Keratinocyte (primary cell): ENCODE measurements around the gene GJC3. TPM values are rescaled to one million over a fixed set of nuclear protein-coding genes. Genes with fewer than 3 reads are reported as not detected.

Experiments
- DNase-seq: peaks from one replicate; pipeline ENCODE4 v3.0.0-alpha.2; 2011; ENCODE audit warnings: low read depth, missing footprints, low spot score
- FAIRE-seq: peaks from 2 replicates; lab custom pipeline; 2011; peaks lifted over from hg19 to GRCh38; lab: Jason Lieb, UNC
- H2AFZ ChIP-seq: 2 replicates; pipeline ENCODE4 v1.6.0; 2012; ENCODE audit warnings: low read length, control low read depth, inconsistent platforms; ENCODE audit not compliant: control insufficient read depth
- H3K27ac ChIP-seq: 2 replicates; pipeline ENCODE4 v1.5.1; 2011; ENCODE audit warnings: low read length; ENCODE audit not compliant: control insufficient read depth, insufficient read depth
- H3K27me3 ChIP-seq: 3 replicates; pipeline ENCODE4 v1.6.0; 2011; ENCODE audit warnings: low read length; ENCODE audit not compliant: control insufficient read depth, insufficient read depth; ENCODE audit errors: extremely low read depth
- H3K36me3 ChIP-seq, 2 experiments: 2 replicates in 1 of 2; 3 replicates in 1 of 2; pipeline ENCODE4 v1.5.1; 2011; ENCODE audit warnings: low read length in 2 of 2, mild to moderate bottlenecking in 1 of 2; ENCODE audit not compliant: control insufficient read depth in 2 of 2, insufficient read depth in 2 of 2; ENCODE audit errors: extremely low read depth in 1 of 2
- H3K4me1 ChIP-seq: 3 replicates; pipeline ENCODE4 v1.5.1; 2011; ENCODE audit warnings: low read length; ENCODE audit not compliant: control insufficient read depth, insufficient read depth; ENCODE audit errors: extremely low read depth
- H3K4me2 ChIP-seq: 3 replicates; pipeline ENCODE4 v1.6.0; 2011; ENCODE audit warnings: low read depth, low read length; ENCODE audit not compliant: control insufficient read depth, insufficient read depth; ENCODE audit errors: extremely low read depth
- H3K4me3 ChIP-seq, 3 experiments: fragments of 200-600 bp in 1 of 3; sonication (generic) in 1 of 3; 2 replicates in 2 of 3; 3 replicates in 1 of 3; pipeline ENCODE4 v1.5.1; 2011 to 2016; ENCODE audit warnings: low read length in 3 of 3, mild to moderate bottlenecking in 3 of 3, control low read depth in 2 of 3, inconsistent platforms in 1 of 3, low read depth in 1 of 3, mixed read lengths in 1 of 3, mixed run types in 1 of 3, moderate library complexity in 1 of 3; ENCODE audit not compliant: control insufficient read depth in 2 of 3, insufficient read depth in 2 of 3; ENCODE audit errors: extremely low read depth in 1 of 3
- H3K79me2 ChIP-seq: 2 replicates; pipeline ENCODE4 v1.6.0; 2012; ENCODE audit warnings: low read length; ENCODE audit not compliant: control insufficient read depth, insufficient read depth
- H3K9ac ChIP-seq: 3 replicates; pipeline ENCODE4 v1.6.0; 2011; ENCODE audit warnings: low read length; ENCODE audit not compliant: control insufficient read depth, insufficient read depth; ENCODE audit errors: extremely low read depth
- H3K9me1 ChIP-seq: 3 replicates; pipeline ENCODE4 v1.6.0; 2011; ENCODE audit warnings: low read length; ENCODE audit not compliant: control insufficient read depth, insufficient read depth; ENCODE audit errors: extremely low read depth
- H3K9me3 ChIP-seq: 2 replicates; pipeline ENCODE4 v1.5.1; 2012; ENCODE audit warnings: low read depth, low read length; ENCODE audit not compliant: control insufficient read depth
- H4K20me1 ChIP-seq: 3 replicates; pipeline ENCODE4 v1.6.0; 2011; ENCODE audit warnings: low read length; ENCODE audit not compliant: control insufficient read depth, insufficient read depth; ENCODE audit errors: extremely low read depth
- EZH2 ChIP-seq: IDR thresholded peaks from one replicate; pipeline ENCODE4 v1.6.1; 2012; ENCODE audit warnings: inconsistent platforms, mild to moderate bottlenecking, low read length, moderate library complexity
- dilution Hi-C: fragments of 300-500 bp; cut with MboI; formaldehyde crosslinking; loops from one replicate; pipeline ENCODE4 v1.7.0; 2020; ENCODE audit warnings: low sequenced_read_pairs; ENCODE audit not compliant: extremely low pct_ligation_motif_present
- polyA plus RNA-seq, 5 experiments: library from polyadenylated mRNA; depleted of rRNA in 3 of 5; stranded (reverse) in 3 of 5; stranded (forward) in 1 of 5; unstranded in 1 of 5; fragments of >200 nt; gene quantifications; 1 replicate in 1 of 5; 2 replicates in 3 of 5; 3 replicates in 1 of 5; pipeline versions ENCODE4 v1.2.1 to v1.2.3, GENCODE V29; 2011 to 2012; ENCODE audit warnings: missing spikeins in 2 of 5, low read depth in 1 of 5, low replicate concordance in 1 of 5
- small RNA-seq, 3 experiments: library from RNA; depleted of rRNA; stranded (forward); fragments of <200 nt; gene quantifications; one replicate each; pipeline ENCODE3, GENCODE V24; 2012; ENCODE audit warnings: low read depth in 3 of 3, low replicate concordance in 1 of 3; ENCODE audit not compliant: insufficient read length in 3 of 3
- TF ChIP-seq, protein P1 (sequence below), 3 experiments: IDR thresholded peaks in 1 of 3; conservative IDR thresholded peaks in 1 of 3; optimal IDR thresholded peaks in 1 of 3; 2 replicates in 2 of 3; 3 replicates in 1 of 3; pipeline versions ENCODE3 to v1.5.1; 2011; ENCODE audit warnings: low read length in 3 of 3, mild to moderate bottlenecking in 3 of 3, moderate library complexity in 2 of 3, control low read depth in 1 of 3, inconsistent platforms in 1 of 3; ENCODE audit not compliant: insufficient read depth in 2 of 3; ENCODE audit errors: extremely low read depth in 1 of 3

The GJC3 gene
- polyA plus RNA-seq, 1 donor (not counting 4 experiments of a cell fraction or from before 2014, with no cell fraction given) = not detected

DNA sequence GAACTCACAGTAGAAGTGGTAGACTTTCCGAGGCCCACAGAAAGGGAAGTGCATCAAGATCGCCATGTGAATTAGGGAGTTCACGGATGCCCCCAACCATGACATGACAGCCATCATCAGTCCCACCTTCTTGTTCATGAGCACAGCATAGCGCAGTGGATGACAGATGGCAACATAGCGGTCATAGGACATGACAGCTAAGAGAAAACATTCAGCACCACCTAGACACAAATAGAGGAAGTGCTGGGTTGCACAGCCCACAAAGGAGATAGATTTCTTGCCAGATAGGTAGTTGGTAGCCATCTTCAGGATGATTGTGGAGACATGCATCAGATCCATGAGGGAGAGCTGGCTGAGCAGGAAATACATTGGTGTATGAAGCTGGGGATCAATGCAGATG lies 52.9 kb downstream of the GJC3 start:
- dilution Hi-C loops = no loop called here
- Histone ChIP-seq H2AFZ (no peak overlapping the region), H3K4me2 (no peak overlapping the region), H3K9me3 (no peaks in the 10 kb centered on the region), H3K27me3 (no peaks in the 10 kb centered on the region), H4K20me1 (no peaks in the 10 kb centered on the region), H3K4me1 (no peaks in the 10 kb centered on the region), H3K4me3 (no peak overlapping the region), H3K27ac (no peak overlapping the region), H3K9me1 (no peaks in the 10 kb centered on the region), H3K36me3 (no peaks in the 10 kb centered on the region), H3K9ac (no peak overlapping the region), H3K79me2 (no peaks in the 10 kb centered on the region)
- FAIRE-seq (no peak), DNase-seq (no peak)
- TF ChIP-seq EZH2 = no peak
- TF ChIP-seq, protein P1, sequence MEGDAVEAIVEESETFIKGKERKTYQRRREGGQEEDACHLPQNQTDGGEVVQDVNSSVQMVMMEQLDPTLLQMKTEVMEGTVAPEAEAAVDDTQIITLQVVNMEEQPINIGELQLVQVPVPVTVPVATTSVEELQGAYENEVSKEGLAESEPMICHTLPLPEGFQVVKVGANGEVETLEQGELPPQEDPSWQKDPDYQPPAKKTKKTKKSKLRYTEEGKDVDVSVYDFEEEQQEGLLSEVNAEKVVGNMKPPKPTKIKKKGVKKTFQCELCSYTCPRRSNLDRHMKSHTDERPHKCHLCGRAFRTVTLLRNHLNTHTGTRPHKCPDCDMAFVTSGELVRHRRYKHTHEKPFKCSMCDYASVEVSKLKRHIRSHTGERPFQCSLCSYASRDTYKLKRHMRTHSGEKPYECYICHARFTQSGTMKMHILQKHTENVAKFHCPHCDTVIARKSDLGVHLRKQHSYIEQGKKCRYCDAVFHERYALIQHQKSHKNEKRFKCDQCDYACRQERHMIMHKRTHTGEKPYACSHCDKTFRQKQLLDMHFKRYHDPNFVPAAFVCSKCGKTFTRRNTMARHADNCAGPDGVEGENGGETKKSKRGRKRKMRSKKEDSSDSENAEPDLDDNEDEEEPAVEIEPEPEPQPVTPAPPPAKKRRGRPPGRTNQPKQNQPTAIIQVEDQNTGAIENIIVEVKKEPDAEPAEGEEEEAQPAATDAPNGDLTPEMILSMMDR (optimal IDR thresholded peaks at IDR 0.05 in 1 of 3, IDR thresholded peaks at IDR 0.05 in 1 of 3, conservative IDR thresholded peaks at IDR 0.05 in 1 of 3; ENCODE audit: extremely low read depth in 1 of 3, insufficient read depth in 2 of 3, low read length in 3 of 3) = peak in 1 of 3 experiments; percentile 19

Small RNA genes lying within 50 kb of the gene (small RNA-seq; reads per million reads assigned to genes)
- gene RF00019 = 0 reads per million in 3 experiments
- 0 reads per million in 3 experiments for gene RF00561

Other genes starting within 250 kb of the GJC3 start
- gene CYP3A5, start 249.6 kb downstream of the GJC3 start, polyA plus RNA-seq = 2.0 to 4.5 TPM (median 3.4 TPM) in 3 replicates
- gene CYP3A7, start 194.4 kb downstream of the GJC3 start, polyA plus RNA-seq = not detected in 3 replicates
- gene CYP3A4, start 145.4 kb downstream of the GJC3 start, polyA plus RNA-seq = not detected in 3 replicates
- not detected in 3 replicates for gene CYP3A43, start 101.6 kb downstream of the GJC3 start, polyA plus RNA-seq
- 0.09 TPM in 1 of 3 replicates, not detected in the others for gene OR2AE1, start 52.6 kb downstream of the GJC3 start, polyA plus RNA-seq
- gene TRIM4, start 10.1 kb downstream of the GJC3 start, polyA plus RNA-seq = 17.9 to 25.5 TPM (median 19.7 TPM) in 3 replicates
- gene AZGP1, start 46.4 kb upstream of the GJC3 start, polyA plus RNA-seq = 0.14 to 1.3 TPM (median 1.3 TPM) in 3 replicates
- 20.6 to 26.8 TPM (median 24.7 TPM) in 3 replicates for gene ZKSCAN1, start 86.0 kb upstream of the GJC3 start, polyA plus RNA-seq
- 11.2 to 12.9 TPM (median 12.6 TPM) in 3 replicates for gene ZSCAN21, start 120.2 kb upstream of the GJC3 start, polyA plus RNA-seq
- 16.6 to 17.7 TPM (median 16.8 TPM) in 3 replicates for gene ZNF3, start 152.1 kb upstream of the GJC3 start, polyA plus RNA-seq
- 144 to 184 TPM (median 171 TPM) in 3 replicates for gene COPS6, start 159.3 kb upstream of the GJC3 start, polyA plus RNA-seq
- gene MCM7, start 171.8 kb upstream of the GJC3 start, polyA plus RNA-seq = 23.7 to 60.0 TPM (median 46.8 TPM) in 3 replicates
- 13.7 to 15.2 TPM (median 14.2 TPM) in 3 replicates for gene AP4M1, start 172.0 kb upstream of the GJC3 start, polyA plus RNA-seq
- gene TAF6, start 189.7 kb upstream of the GJC3 start, polyA plus RNA-seq = 4.5 to 11.7 TPM (median 7.6 TPM) in 3 replicates
- gene CNPY4, start 190.0 kb upstream of the GJC3 start, polyA plus RNA-seq = 7.7 to 9.9 TPM (median 9.8 TPM) in 3 replicates
- 0.21 to 0.50 TPM (median 0.46 TPM) in 3 replicates for gene MBLAC1, start 197.3 kb upstream of the GJC3 start, polyA plus RNA-seq
- gene LAMTOR4, start 219.3 kb upstream of the GJC3 start, polyA plus RNA-seq = 99.2 to 151 TPM (median 115 TPM) in 3 replicates
- 3.1 to 4.7 TPM (median 4.4 TPM) in 3 replicates for gene TRAPPC14, start 229.1 kb upstream of the GJC3 start, polyA plus RNA-seq
- gene GAL3ST4, start 239.0 kb upstream of the GJC3 start, polyA plus RNA-seq = 1.5 to 2.7 TPM (median 1.5 TPM) in 3 replicates
- 0.55 to 0.81 TPM (median 0.61 TPM) in 3 replicates for gene GPC2, start 247.8 kb upstream of the GJC3 start, polyA plus RNA-seq
- 0.10 to 0.28 TPM (median 0.15 TPM) in 3 replicates for gene STAG3, start 248.3 kb upstream of the GJC3 start, polyA plus RNA-seq